Skeletal muscle tissue (tissue), 4 donors: Measurements from ENCODE around the gene CD4. TPM values are rescaled to one million over a fixed set of nuclear protein-coding genes. Genes with fewer than 3 reads are reported as not detected.

ENCODE experiments used
- H3K27ac ChIP-seq: one replicate; pipeline ENCODE4 v1.7.0; 2013; ENCODE audit warnings: mild to moderate bottlenecking, low read depth, low read length, inconsistent platforms
- H3K27me3 ChIP-seq, 3 donors: one replicate each; pipeline ENCODE4 v1.7.0; 2013; ENCODE audit warnings: low read length in 3 of 3; ENCODE audit not compliant: control insufficient read depth in 3 of 3, insufficient read depth in 3 of 3
- H3K36me3 ChIP-seq, 3 donors: one replicate each; pipeline ENCODE4 v1.7.0; 2013; ENCODE audit warnings: low read length in 3 of 3; ENCODE audit not compliant: control insufficient read depth in 3 of 3, insufficient read depth in 3 of 3
- H3K4me1 ChIP-seq, 3 donors: one replicate each; pipeline ENCODE4 v1.7.0; 2013; ENCODE audit warnings: low read length in 3 of 3, mild to moderate bottlenecking in 3 of 3; ENCODE audit not compliant: control insufficient read depth in 3 of 3, insufficient read depth in 3 of 3
- H3K4me3 ChIP-seq, 3 donors: one replicate each; pipeline ENCODE4 v1.7.0; 2013; ENCODE audit warnings: low read length in 3 of 3
- H3K9ac ChIP-seq, 3 donors: one replicate each; pipeline ENCODE4 v1.7.0; 2013; ENCODE audit warnings: low read length in 3 of 3, mild to moderate bottlenecking in 3 of 3, moderate library complexity in 2 of 3, low read depth in 1 of 3
- H3K9me3 ChIP-seq, 3 donors: one replicate each; pipeline ENCODE4 v1.7.0; 2013; ENCODE audit warnings: low read length in 3 of 3; ENCODE audit not compliant: control insufficient read depth in 3 of 3
- total RNA-seq: library from RNA; depleted of rRNA; stranded (reverse); fragments of >200 nt; gene quantifications from one replicate; pipeline ENCODE4 v1.2.3, GENCODE V29; 2014
- donor health status: Osteomylitis.

CD4 gene
- total RNA-seq, 1 donor from 2014 or later = 6.8 TPM

GRCh38 chr12:6840330-6840729 lies 51.0 kb downstream of the CD4 start:
- no peak overlapping the region for H3K4me3 ChIP-seq
- H3K27me3 ChIP-seq = no peaks in the 10 kb centered on the region
- no peak overlapping the region for H3K9ac ChIP-seq
- H3K36me3 ChIP-seq = peaks cover 0 to 8% (median 5%) of the 10 kb centered on the region in 3 donors
- peaks cover 0 to 5% (median 0%) of the 10 kb centered on the region in 3 donors for H3K4me1 ChIP-seq
- no peak overlapping the region for H3K27ac ChIP-seq
- no peaks in the 10 kb centered on the region for H3K9me3 ChIP-seq

- H3K36me3 ChIP-seq = peaks cover 0 to 10% (median 8%) of the 10 kb centered on the region in 3 donors
- H3K4me1 ChIP-seq = peaks cover 0 to 5% (median 0%) of the 10 kb centered on the region in 3 donors
- H3K27ac ChIP-seq = no peak within 1 kb of the TSS
- no peaks in the 10 kb centered on the region for H3K9me3 ChIP-seq
- peak within 1 kb of the TSS in 1 of 3 donors; percentile 16 for H3K9ac ChIP-seq
- no peak within 1 kb of the TSS for H3K4me3 ChIP-seq
- no peaks in the 10 kb centered on the region for H3K27me3 ChIP-seq
These were observed 51.6 kb downstream of the CD4 start, which contains the start of gene GNB3 for GRCh38 chr12:6840761-6841515. Gene GNB3 (plus strand): TSS chr12:6840925. CDS start chr12:6841288, 363 bp downstream.

- Histone ChIP-seq H3K9ac (no peak overlapping the region), H3K4me3 (no peak overlapping the region), H3K36me3 (peaks cover 0 to 11% (median 8%) of the 10 kb centered on the region in 3 donors), H3K27ac (no peak overlapping the region), H3K9me3 (no peaks in the 10 kb centered on the region), H3K27me3 (no peaks in the 10 kb centered on the region), H3K4me1 (peaks cover 0 to 5% (median 0%) of the 10 kb centered on the region in 3 donors)
These were observed 52.7 kb downstream of the CD4 start for GRCh38 chr12:6842075-6842474.

GRCh38 chr12:6843118-6843902 lies 54.0 kb downstream of the CD4 start:
- no peak overlapping the region for H3K4me3 ChIP-seq
- no peak overlapping the region for H3K9ac ChIP-seq
- peaks cover 0 to 11% (median 5%) of the 10 kb centered on the region in 3 donors for H3K36me3 ChIP-seq
- peaks cover 0 to 5% (median 0%) of the 10 kb centered on the region in 3 donors for H3K4me1 ChIP-seq
- H3K27me3 ChIP-seq = no peaks in the 10 kb centered on the region
- no peaks in the 10 kb centered on the region for H3K9me3 ChIP-seq
- no peak overlapping the region for H3K27ac ChIP-seq

- Histone ChIP-seq H3K9me3 (no peaks in the 10 kb centered on the region), H3K27ac (no peak overlapping the region), H3K9ac (no peak overlapping the region), H3K4me3 (no peak overlapping the region), H3K4me1 (peaks cover 0 to 5% (median 0%) of the 10 kb centered on the region in 3 donors), H3K36me3 (peaks cover 0 to 9% (median 5%) of the 10 kb centered on the region in 3 donors), H3K27me3 (no peaks in the 10 kb centered on the region)
These were observed 56.1 kb downstream of the CD4 start for GRCh38 chr12:6845395-6845794.

- H3K9ac ChIP-seq = no peak overlapping the region
- H3K4me3 ChIP-seq = no peak overlapping the region
- H3K36me3 ChIP-seq = peaks cover 0 to 9% (median 5%) of the 10 kb centered on the region in 3 donors
- H3K27me3 ChIP-seq = no peaks in the 10 kb centered on the region
- no peak overlapping the region for H3K27ac ChIP-seq
- H3K9me3 ChIP-seq = no peaks in the 10 kb centered on the region
- peaks cover 7 to 8% (median 7%) of the 10 kb centered on the region in 3 donors for H3K4me1 ChIP-seq
These were observed 57.1 kb downstream of the CD4 start for GRCh38 chr12:6846316-6846869.

GRCh38 chr12:6847676-6848075 lies 58.3 kb downstream of the CD4 start:
- Histone ChIP-seq H3K27ac (no peak overlapping the region), H3K9me3 (no peaks in the 10 kb centered on the region), H3K9ac (peak overlapping the region in 1 of 3 donors; percentile 8), H3K27me3 (no peaks in the 10 kb centered on the region), H3K4me3 (no peak overlapping the region), H3K4me1 (peaks cover 8 to 11% (median 10%) of the 10 kb centered on the region in 3 donors), H3K36me3 (peaks cover 0 to 9% (median 5%) of the 10 kb centered on the region in 3 donors)

GRCh38 chr12:6849427-6849826 lies 60.1 kb downstream of the CD4 start:
- H3K36me3 ChIP-seq = peaks cover 0 to 9% (median 3%) of the 10 kb centered on the region in 3 donors
- H3K27ac ChIP-seq = no peak overlapping the region
- H3K27me3 ChIP-seq = no peaks in the 10 kb centered on the region
- no peak overlapping the region for H3K9ac ChIP-seq
- H3K4me1 ChIP-seq = peaks cover 19 to 25% (median 23%) of the 10 kb centered on the region in 3 donors
- no peak overlapping the region for H3K4me3 ChIP-seq
- H3K9me3 ChIP-seq = no peaks in the 10 kb centered on the region

GRCh38 chr12:6849976-6850560 lies 60.7 kb downstream of the CD4 start:
- no peak overlapping the region for H3K27ac ChIP-seq
- peaks cover 19 to 25% (median 23%) of the 10 kb centered on the region in 3 donors for H3K4me1 ChIP-seq
- no peaks in the 10 kb centered on the region for H3K9me3 ChIP-seq
- no peak overlapping the region for H3K4me3 ChIP-seq
- peaks cover 0 to 6% (median 3%) of the 10 kb centered on the region in 3 donors for H3K36me3 ChIP-seq
- H3K9ac ChIP-seq = no peak overlapping the region
- no peaks in the 10 kb centered on the region for H3K27me3 ChIP-seq
